ENCODE data around the gene SPRYD4.
A peak's percentile ranks its signal among the peaks of the same experiment; 100 is the strongest.
"Not testable (repeated sequence)": the region's sequence is repeated elsewhere in the genome, so short reads cannot be mapped to it uniquely, and the experiment has no call there.

Gene SPRYD4

GRCh38 chr12:56477521-56478225 is 9.3 kb downstream of the SPRYD4 start:
- no peak for DNase-seq

- DNase-seq, result no peak
These were observed 11.2 kb downstream of the SPRYD4 start for GRCh38 chr12:56479625-56480024.

DNA sequence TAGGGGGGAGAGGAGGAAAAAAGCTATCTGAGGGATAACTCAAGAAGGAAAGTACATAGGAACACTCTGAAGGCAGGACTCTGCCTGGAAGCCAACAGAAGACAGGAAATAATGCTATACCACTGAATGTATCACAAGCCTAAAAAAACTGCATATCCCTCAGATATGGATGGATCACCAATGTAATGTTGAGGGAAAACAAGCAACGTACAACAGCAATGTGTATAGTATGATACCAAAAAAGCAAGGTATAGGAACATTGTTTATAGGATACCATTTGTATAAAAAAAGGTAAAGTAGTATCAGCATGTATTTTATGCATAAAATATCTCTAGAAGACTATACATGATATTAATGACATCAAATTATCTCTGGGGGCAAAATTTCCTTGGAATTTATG is 16.2 kb downstream of the SPRYD4 start:
- DNase-seq, result no peak

GRCh38 chr12:56486694-56487093 is 18.3 kb downstream of the SPRYD4 start:
- no peak for DNase-seq

DNA sequence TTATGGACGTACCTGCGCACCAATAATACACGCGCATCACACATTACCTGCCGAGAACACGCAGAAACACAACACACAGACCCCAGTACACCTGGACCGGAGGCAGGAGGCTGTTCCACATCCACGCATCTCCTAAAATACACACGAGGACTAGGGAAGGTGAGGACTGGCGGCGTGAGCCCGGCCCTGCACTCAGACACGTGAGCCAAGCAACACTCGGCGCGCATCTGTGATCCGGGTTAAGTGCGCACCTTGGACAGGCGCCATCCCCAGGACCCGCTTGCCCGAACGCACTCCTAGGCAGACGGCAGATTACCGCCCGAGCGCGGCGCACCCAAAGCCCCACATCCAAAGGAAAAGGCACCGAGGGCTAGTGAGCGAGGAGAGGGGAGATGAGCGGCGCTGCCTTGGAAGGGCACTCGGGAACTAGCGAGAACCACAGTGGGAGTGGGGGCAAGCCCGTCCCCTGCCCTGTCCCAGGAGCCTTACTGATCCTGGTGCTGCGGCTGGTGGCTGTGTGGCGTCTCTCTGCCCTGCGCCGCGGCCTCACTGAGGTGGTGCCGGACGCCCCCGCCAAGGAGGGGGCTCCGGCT is 19.2 kb downstream of the SPRYD4 start:
- DNase-seq, result no peak

DNA sequence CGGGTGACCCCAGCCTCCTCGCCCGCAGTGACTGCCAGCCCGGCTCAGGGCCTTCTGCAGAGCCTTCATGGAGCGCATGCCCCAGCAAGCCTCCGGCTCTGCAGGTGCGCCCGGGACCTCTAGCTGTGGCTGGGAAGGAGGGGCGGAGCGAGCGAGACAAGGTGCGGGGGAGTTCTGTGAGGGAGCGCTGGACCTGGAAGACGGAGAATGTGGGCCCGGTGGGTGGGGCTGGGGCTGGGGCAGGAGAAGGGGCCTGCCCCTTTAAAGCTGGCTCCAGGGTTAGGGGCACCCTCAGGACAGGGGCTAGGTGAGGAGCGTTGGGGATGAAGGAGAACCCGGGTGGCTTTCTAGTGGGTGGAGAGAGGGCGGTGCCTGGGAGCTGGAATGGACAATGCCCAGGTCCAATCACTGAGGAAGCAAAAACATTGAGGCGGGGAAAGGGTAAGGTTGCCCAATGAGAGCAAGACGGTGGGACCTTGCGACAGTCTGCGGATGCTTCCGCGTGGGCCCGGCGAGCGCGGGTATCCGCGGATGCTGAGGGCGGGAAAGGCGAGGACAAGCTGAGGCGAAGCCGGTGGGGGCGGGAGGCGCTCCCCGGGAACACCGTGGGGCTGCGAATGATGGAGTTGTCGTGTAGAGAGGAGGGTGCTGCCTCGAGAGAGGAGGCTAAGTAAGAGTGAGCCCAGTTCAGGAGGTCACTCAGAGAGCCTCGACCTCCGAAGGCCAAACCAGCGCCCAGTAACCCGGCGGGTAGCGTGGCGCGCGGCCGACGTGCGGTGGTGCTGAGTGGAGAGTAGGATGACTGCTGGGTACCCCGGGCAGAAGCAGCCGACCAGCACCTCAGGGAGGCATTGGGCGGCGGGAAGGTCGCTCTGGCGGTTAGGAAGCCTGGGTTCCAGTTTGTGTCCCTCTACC is 19.9 kb downstream of the SPRYD4 start, which contains the start of gene GLS2:
Gene GLS2 (minus strand): TSS at position 121 of the 915 bp plus-strand sequence. CDS start 43 bp downstream, at position 78.
- DNase-seq, result peak; percentile 63

DNA sequence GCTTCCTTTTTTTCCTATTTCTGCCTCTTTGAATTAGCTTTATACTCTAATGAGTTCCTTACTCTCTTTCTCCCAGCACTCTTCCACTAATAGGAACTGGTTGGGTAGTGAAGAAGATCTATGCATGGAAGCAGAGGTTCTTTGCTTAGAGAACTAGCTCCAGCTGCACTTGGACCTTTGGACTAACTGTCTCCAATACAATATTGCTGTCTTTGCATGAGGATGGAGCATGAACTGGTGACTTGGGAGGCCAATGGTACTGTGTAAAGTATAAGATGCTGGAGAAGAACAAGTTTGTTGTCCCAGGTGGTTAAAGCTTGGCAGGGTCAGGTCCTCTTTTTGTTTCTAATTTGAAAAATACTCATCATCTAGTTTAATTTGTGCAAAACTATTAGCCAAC is 22.0 kb downstream of the SPRYD4 start:
- DNase-seq, result no peak

DNA sequence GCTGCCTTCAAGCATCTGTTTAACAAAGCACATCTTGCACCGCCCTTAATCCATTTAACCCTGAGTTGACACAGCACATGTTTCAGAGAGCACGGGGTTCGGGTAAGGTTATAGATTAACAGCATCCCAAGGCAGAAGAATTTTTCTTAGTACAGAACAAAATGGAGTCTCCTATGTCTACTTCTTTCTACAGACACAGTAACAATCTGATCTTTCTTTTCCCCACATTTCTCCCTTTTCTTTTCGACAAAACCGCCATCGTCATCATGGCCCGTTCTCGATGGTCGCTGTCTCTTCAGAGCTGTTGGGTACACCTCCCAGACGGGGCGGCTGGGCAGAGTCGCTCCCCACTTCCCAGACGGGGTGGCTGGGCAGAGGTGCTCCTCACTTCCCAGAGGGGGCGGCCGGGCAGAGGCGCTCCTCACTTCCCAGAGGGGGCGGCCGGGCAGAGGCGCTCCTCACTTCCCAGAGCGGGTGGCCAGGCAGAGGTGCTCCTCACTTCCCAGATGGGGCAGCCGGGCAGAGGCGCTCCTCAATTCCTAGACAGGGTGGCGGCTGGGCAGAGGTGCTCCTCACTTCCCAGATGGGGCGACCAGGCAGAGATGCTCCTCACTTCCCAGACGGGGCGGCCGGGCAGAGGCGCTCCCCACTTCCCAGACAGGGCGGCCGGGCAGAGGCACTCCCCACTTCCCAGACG is 25.2 kb downstream of the SPRYD4 start:
- not testable (repeated sequence) for DNase-seq

DNA sequence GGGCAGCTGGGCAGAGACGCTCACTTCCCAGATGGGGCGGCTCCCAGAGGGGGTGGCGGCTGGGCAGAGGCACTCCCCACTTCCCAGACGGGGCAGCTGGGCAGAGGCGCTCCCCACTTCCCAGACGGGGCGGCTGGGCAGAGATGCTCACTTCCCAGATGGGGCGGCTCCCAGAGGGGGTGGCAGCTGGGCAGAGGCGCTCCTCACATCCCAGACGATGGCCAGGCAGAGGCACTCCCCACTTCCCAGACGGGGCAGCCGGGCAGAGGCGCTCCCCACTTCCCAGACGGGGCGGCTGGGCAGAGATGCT is 25.7 kb downstream of the SPRYD4 start:
- DNase-seq, result not testable (repeated sequence)

DNA sequence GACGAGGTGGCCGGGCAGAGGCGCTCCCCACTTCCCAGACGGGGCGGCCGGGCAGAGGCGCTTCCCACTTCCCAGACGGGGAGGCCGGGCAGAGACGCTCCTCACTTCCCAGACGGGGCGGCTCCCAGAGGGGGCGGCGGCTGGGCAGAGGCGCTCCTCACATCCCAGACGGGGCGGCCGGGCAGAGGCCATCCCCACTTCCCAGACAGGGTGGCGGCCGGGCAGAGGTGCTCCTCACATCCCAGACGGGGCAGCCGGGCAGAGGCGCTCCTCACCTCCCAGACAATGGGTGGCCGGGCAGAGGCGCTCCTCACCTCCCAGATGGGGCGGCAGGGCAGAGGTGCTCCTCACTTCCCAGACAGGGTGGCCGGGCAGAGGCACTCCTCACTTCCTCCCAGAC is 26.1 kb downstream of the SPRYD4 start:
- DNase-seq, result not testable (repeated sequence)

GRCh38 chr12:56496704-56497103 is 28.3 kb downstream of the SPRYD4 start:
- peak; percentile 55 for DNase-seq

GRCh38 chr12:56498126-56498902 is 29.9 kb downstream of the SPRYD4 start:
- not testable (repeated sequence) for DNase-seq

DNA sequence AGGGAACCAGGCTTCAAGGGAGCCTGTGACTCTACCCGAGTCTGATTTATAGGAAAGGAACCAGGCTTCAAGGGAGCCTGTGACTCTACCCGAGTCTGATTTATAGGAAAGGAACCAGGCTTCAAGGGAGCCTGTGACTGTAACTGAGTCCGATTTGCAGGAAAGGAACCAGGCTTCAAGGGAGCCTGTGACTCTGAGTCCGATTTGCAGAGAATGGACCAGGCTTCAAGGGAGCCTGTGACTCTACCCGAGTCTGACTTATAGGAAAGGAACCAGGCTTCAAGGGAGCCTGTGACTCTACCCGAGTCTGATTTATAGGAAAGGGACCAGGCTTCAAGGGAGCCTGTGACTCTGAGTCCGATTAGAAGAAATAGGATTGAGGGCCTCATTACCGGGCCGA is 31.1 kb downstream of the SPRYD4 start:
- not testable (repeated sequence) for DNase-seq

GRCh38 chr12:56499879-56500278 is 31.5 kb downstream of the SPRYD4 start:
- not testable (repeated sequence) for DNase-seq

DNA sequence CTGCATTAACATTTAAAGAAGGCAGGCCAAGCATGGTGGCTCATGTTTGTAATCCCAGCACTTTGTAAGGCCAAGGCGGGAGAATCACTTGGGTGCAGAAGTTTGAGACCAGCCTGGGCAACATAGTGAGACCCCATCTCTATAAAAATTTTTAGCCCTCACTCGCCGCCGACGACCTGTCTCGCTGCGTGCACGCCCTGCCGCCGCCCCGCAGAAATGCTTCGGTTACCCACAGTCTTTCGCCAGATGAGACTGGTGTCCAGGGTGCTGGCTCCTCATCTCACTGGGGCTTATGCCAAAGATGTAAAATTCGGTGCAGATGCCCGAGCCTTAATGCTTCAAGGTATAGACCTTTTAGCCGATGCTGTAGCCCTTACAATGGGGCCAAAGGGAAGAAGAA is 42.4 kb downstream of the SPRYD4 start:
- no peak for DNase-seq

- not testable (repeated sequence) for DNase-seq
These were observed 45.6 kb downstream of the SPRYD4 start for GRCh38 chr12:56514014-56514318.

- no peak for DNase-seq
These were observed 49.5 kb downstream of the SPRYD4 start for GRCh38 chr12:56517854-56518253.

- DNase-seq, result no peak
These were observed 50.2 kb downstream of the SPRYD4 start for GRCh38 chr12:56518570-56518969.

- DNase-seq, result no peak
These were observed 51.7 kb downstream of the SPRYD4 start for GRCh38 chr12:56520048-56520447.

GRCh38 chr12:56520506-56520905 is 52.1 kb downstream of the SPRYD4 start:
- no peak for DNase-seq

GRCh38 chr12:56521209-56521589 is 52.8 kb downstream of the SPRYD4 start:
- DNase-seq, result no peak

GRCh38 chr12:56521590-56522371 is 53.4 kb downstream of the SPRYD4 start, which contains the start of gene RBMS2:
RBMS2 (plus strand) TSS chr12:56521820; CDS start chr12:56522024, 204 bp downstream.
- peak; percentile 92 for DNase-seq
